H9 (cell line): ENCODE results near the gene CPB2. TPM values are rescaled to one million over a fixed set of nuclear protein-coding genes. Genes with fewer than 3 reads are reported as not detected.

ENCODE experiments used
- DNase-seq: peaks from one replicate; pipeline ENCODE4 v3.0.0-alpha.2; 2017
- H2AFZ ChIP-seq: one replicate; pipeline ENCODE4 v1.6.1; 2013; ENCODE audit warnings: mild to moderate bottlenecking, low read length, control low read depth, moderate library complexity
- H2AK5ac ChIP-seq: 2 replicates; pipeline ENCODE4 v1.6.1; 2013; ENCODE audit warnings: low read length, control low read depth, mixed read lengths; ENCODE audit not compliant: insufficient read length
- H2BK120ac ChIP-seq: one replicate; pipeline ENCODE4 v1.6.1; 2013; ENCODE audit warnings: low read depth, mild to moderate bottlenecking, low read length, control low read depth, inconsistent platforms; ENCODE audit not compliant: poor library complexity, severe bottlenecking
- H2BK12ac ChIP-seq: 2 replicates; pipeline ENCODE4 v1.6.1; 2013; ENCODE audit warnings: low read length, control low read depth, mixed read lengths, low read depth; ENCODE audit not compliant: insufficient read length
- H2BK15ac ChIP-seq: 2 replicates; pipeline ENCODE4 v1.6.1; 2013; ENCODE audit warnings: low read depth, low read length, control low read depth
- H2BK20ac ChIP-seq: one replicate; pipeline ENCODE4 v1.6.1; 2013; ENCODE audit warnings: low read depth, mild to moderate bottlenecking, low read length, control low read depth, inconsistent platforms; ENCODE audit not compliant: poor library complexity, severe bottlenecking
- H2BK5ac ChIP-seq: 2 replicates; pipeline ENCODE4 v1.6.1; 2013; ENCODE audit warnings: low read length, control low read depth, mixed read lengths; ENCODE audit not compliant: insufficient read length
- H3K14ac ChIP-seq: 2 replicates; pipeline ENCODE4 v1.6.1; 2013; ENCODE audit warnings: low read length, control low read depth; ENCODE audit not compliant: insufficient read depth
- H3K18ac ChIP-seq: 2 replicates; pipeline ENCODE4 v1.6.1; 2013; ENCODE audit warnings: low read depth, mild to moderate bottlenecking, mixed read lengths, low read length, control low read depth; ENCODE audit not compliant: insufficient read length
- H3K23ac ChIP-seq: 2 replicates; pipeline ENCODE4 v1.6.1; 2013; ENCODE audit warnings: low read length, control low read depth, mixed read lengths, low read depth; ENCODE audit not compliant: insufficient read length
- H3K23me2 ChIP-seq: 2 replicates; pipeline ENCODE4 v1.6.1; 2013; ENCODE audit warnings: low read depth, mild to moderate bottlenecking, mixed read lengths, low read length, control low read depth; ENCODE audit not compliant: insufficient read length, poor library complexity, severe bottlenecking
- H3K27ac ChIP-seq: 2 replicates; pipeline ENCODE4 v1.5.1; 2013; ENCODE audit warnings: low read length, control low read depth, mixed read lengths, low read depth; ENCODE audit not compliant: insufficient read length
- H3K27me3 ChIP-seq: 2 replicates; pipeline ENCODE4 v1.6.1; 2013; ENCODE audit warnings: low read length, control low read depth, inconsistent platforms; ENCODE audit not compliant: insufficient read depth
- H3K4ac ChIP-seq: 2 replicates; pipeline ENCODE4 v1.6.1; 2013; ENCODE audit warnings: low read depth, mild to moderate bottlenecking, control low read depth, inconsistent platforms, low read length, moderate library complexity
- H3K4me1 ChIP-seq: 2 replicates; pipeline ENCODE4 v1.6.1; 2013; ENCODE audit warnings: low read length, control low read depth, inconsistent platforms; ENCODE audit not compliant: insufficient read depth
- H3K4me2 ChIP-seq: 2 replicates; pipeline ENCODE4 v1.6.1; 2013; ENCODE audit warnings: low read length, control low read depth, mixed read lengths; ENCODE audit not compliant: insufficient read length, insufficient read depth
- H3K56ac ChIP-seq: 2 replicates; pipeline ENCODE4 v1.6.1; 2013; ENCODE audit warnings: low read depth, mild to moderate bottlenecking, mixed read lengths, low read length, control low read depth; ENCODE audit not compliant: insufficient read length
- H3K79me1 ChIP-seq: 2 replicates; pipeline ENCODE4 v1.6.1; 2013; ENCODE audit warnings: low read depth, mild to moderate bottlenecking, moderate library complexity, low read length, control low read depth, inconsistent platforms; ENCODE audit not compliant: insufficient read depth, poor library complexity, severe bottlenecking
- H3K79me2 ChIP-seq: 2 replicates; pipeline ENCODE4 v1.6.1; 2013; ENCODE audit warnings: low read length, control low read depth, inconsistent platforms; ENCODE audit not compliant: insufficient read depth
- H3K9ac ChIP-seq: 2 replicates; pipeline ENCODE4 v1.6.1; 2013; ENCODE audit warnings: low read length, control low read depth, mixed read lengths; ENCODE audit not compliant: insufficient read length; ENCODE audit errors: extremely low read depth
- H3K9me3 ChIP-seq: one replicate; pipeline ENCODE4 v1.6.1; 2013; ENCODE audit warnings: low read depth, low read length, inconsistent platforms; ENCODE audit not compliant: control insufficient read depth
- H3T11ph ChIP-seq: one replicate; pipeline ENCODE4 v1.6.1; 2013; ENCODE audit warnings: mild to moderate bottlenecking, low read length, control low read depth, inconsistent platforms
- H4K20me1 ChIP-seq: one replicate; pipeline ENCODE4 v1.6.1; 2013; ENCODE audit not compliant: control insufficient read depth, insufficient read length, insufficient read depth
- H4K5ac ChIP-seq: 2 replicates; pipeline ENCODE4 v1.6.1; 2013; ENCODE audit warnings: low read depth, mild to moderate bottlenecking, mixed read lengths, low read length, control low read depth; ENCODE audit not compliant: insufficient read length
- H4K8ac ChIP-seq: replicated peaks from 2 replicates; pipeline ENCODE4 v1.6.1; 2013; ENCODE audit warnings: low read length, control low read depth, mixed read lengths, low read depth; ENCODE audit not compliant: insufficient read length
- H4K91ac ChIP-seq: 2 replicates; pipeline ENCODE4 v1.6.1; 2013; ENCODE audit warnings: low read depth, mild to moderate bottlenecking, moderate library complexity, mixed read lengths, low read length, control low read depth; ENCODE audit not compliant: insufficient read length
- H3K27ac Mint-ChIP-seq, 3 experiments: 2 replicates in 2 of 3; 3 replicates in 1 of 3; pipeline ENCODE4 v1.8.0; 2020 to 2021; ENCODE audit warnings: mixed read lengths in 3 of 3, mild to moderate bottlenecking in 1 of 3, moderate library complexity in 1 of 3
- H3K27me3 Mint-ChIP-seq: 2 replicates; pipeline ENCODE4 v1.8.0; 2021; ENCODE audit warnings: low read depth, mild to moderate bottlenecking, moderate library complexity, mixed read lengths
- H3K36me3 Mint-ChIP-seq, 3 experiments: 2 replicates in 2 of 3; 3 replicates in 1 of 3; pipeline ENCODE4 v1.8.0; 2020 to 2021; ENCODE audit warnings: low read depth in 3 of 3, mixed read lengths in 3 of 3; ENCODE audit not compliant: insufficient read depth in 1 of 3
- H3K4me1 Mint-ChIP-seq, 2 experiments: 2 replicates each; pipeline ENCODE4 v1.8.0; 2020; ENCODE audit warnings: mixed read lengths in 2 of 2
- H3K4me3 Mint-ChIP-seq, 2 experiments: 2 replicates in 1 of 2; 3 replicates in 1 of 2; pipeline ENCODE4 v1.8.0; 2020 to 2021; ENCODE audit warnings: mild to moderate bottlenecking in 2 of 2, mixed read lengths in 2 of 2, moderate library complexity in 1 of 2
- H3K9me3 Mint-ChIP-seq, 2 experiments: 2 replicates in 1 of 2; 3 replicates in 1 of 2; pipeline ENCODE4 v1.8.0; 2020; ENCODE audit warnings: mild to moderate bottlenecking in 2 of 2, mixed read lengths in 2 of 2, moderate library complexity in 1 of 2
- CTCF ChIP-seq: fragments of 200-600 bp; sonication (generic); conservative IDR thresholded peaks from 3 replicates; pipeline ENCODE4 v1.8.0; 2021; ENCODE audit warnings: antibody characterized with exemption, mild to moderate bottlenecking
- total RNA-seq: library from RNA; stranded (reverse); gene quantifications from 2 replicates; pipeline ENCODE4 v1.2.1, GENCODE V29; 2021

Gene CPB2
- total RNA-seq, 1 experiment from 2014 or later = not detected

- H3K4me2 ChIP-seq = no peak overlapping the region
- no peaks in the 10 kb centered on the region for H3K27me3 Mint-ChIP-seq
- no peak overlapping the region for H3K27ac Mint-ChIP-seq
Observed at GRCh38 chr13:46012404-46012803, 92.4 kb downstream of the CPB2 start.

More at GRCh38 chr13:46012404-46012803, 92.4 kb downstream of the CPB2 start:
- H2BK15ac ChIP-seq = no peak overlapping the region
- Mint-ChIP-seq H3K9me3 (no peaks in the 10 kb centered on the region), H3K4me1 (no peaks in the 10 kb centered on the region), H3K36me3 (peaks cover 8 to 40% (median 33%) of the 10 kb centered on the region in 3 experiments; a peak in 6 of 7 replicates), H3K4me3 (no peak overlapping the region)
- no peak overlapping the region for H3T11ph ChIP-seq
- H3K4ac ChIP-seq = no peak overlapping the region
- no peak overlapping the region for H2BK12ac ChIP-seq
- H4K5ac ChIP-seq = no peak overlapping the region
- H4K8ac ChIP-seq = no peak overlapping the region
- no peak for DNase-seq
- no peak overlapping the region for H2AK5ac ChIP-seq
- H2BK20ac ChIP-seq = no peak overlapping the region
- no peak overlapping the region for H2AFZ ChIP-seq
- H3K4me1 ChIP-seq = no peaks in the 10 kb centered on the region
- no peaks in the 10 kb centered on the region for H3K9me3 ChIP-seq
- H4K91ac ChIP-seq = no peak overlapping the region
- H2BK120ac ChIP-seq = no peak overlapping the region
- H3K14ac ChIP-seq = no peak overlapping the region
- H3K27me3 ChIP-seq = no peaks in the 10 kb centered on the region
- H3K23ac ChIP-seq = no peak overlapping the region
- H3K79me2 ChIP-seq = no peaks in the 10 kb centered on the region
- H3K79me1 ChIP-seq = no peaks in the 10 kb centered on the region
- H3K23me2 ChIP-seq = no peaks in the 10 kb centered on the region
- H4K20me1 ChIP-seq = no peaks in the 10 kb centered on the region
- no peak overlapping the region for H3K18ac ChIP-seq
- H2BK5ac ChIP-seq = no peak overlapping the region
- H3K56ac ChIP-seq = no peak overlapping the region
- TF ChIP-seq CTCF = no peak
- H3K9ac ChIP-seq = no peak overlapping the region
- no peak overlapping the region for H3K27ac ChIP-seq
